Mesendoderm (in vitro differentiated cells): ENCODE data around the gene CBR1. TPM values are rescaled to one million over a fixed set of nuclear protein-coding genes. Genes with fewer than 3 reads are reported as not detected.
A peak's percentile ranks its signal among the peaks of the same experiment; 100 is the strongest.

Experiments used
- DNase-seq: peaks from one replicate; pipeline ENCODE4 v3.0.0; 2013
- H2AK5ac ChIP-seq: 2 replicates; pipeline ENCODE4 v1.6.1; 2013; ENCODE audit warnings: low read length, inconsistent platforms
- H2BK120ac ChIP-seq: 2 replicates; pipeline ENCODE4 v1.6.1; 2013; ENCODE audit warnings: low read depth, mild to moderate bottlenecking, low read length, moderate library complexity, mixed read lengths
- H2BK15ac ChIP-seq: replicated peaks from 2 replicates; pipeline ENCODE4 v1.6.1; 2013; ENCODE audit warnings: low read depth, mild to moderate bottlenecking, moderate library complexity
- H2BK5ac ChIP-seq: 2 replicates; pipeline ENCODE4 v1.6.1; 2013; ENCODE audit warnings: low read length, inconsistent platforms
- H3K18ac ChIP-seq: 2 replicates; pipeline ENCODE4 v1.6.1; 2013; ENCODE audit warnings: mild to moderate bottlenecking, low read length, mixed read lengths
- H3K23ac ChIP-seq: one replicate; pipeline ENCODE4 v1.6.1; 2013; ENCODE audit warnings: low read length
- H3K27ac ChIP-seq: 2 replicates; pipeline ENCODE4 v1.5.1; 2013; ENCODE audit warnings: low read depth, mild to moderate bottlenecking, inconsistent platforms, low read length, moderate library complexity
- H3K27me3 ChIP-seq: 2 replicates; pipeline ENCODE4 v1.6.1; 2013; ENCODE audit warnings: low read length, control low read depth, mild to moderate bottlenecking, inconsistent platforms; ENCODE audit not compliant: insufficient read depth, poor library complexity
- H3K36me3 ChIP-seq: 2 replicates; pipeline ENCODE4 v1.6.1; 2013; ENCODE audit warnings: low read length, inconsistent platforms; ENCODE audit not compliant: control insufficient read depth, insufficient read depth
- H3K4ac ChIP-seq: one replicate; pipeline ENCODE4 v1.6.1; 2013; ENCODE audit warnings: low read depth, mild to moderate bottlenecking, low read length, moderate library complexity
- H3K4me1 ChIP-seq: 2 replicates; pipeline ENCODE4 v1.6.1; 2013; ENCODE audit warnings: low read depth, low read length, inconsistent platforms; ENCODE audit not compliant: control insufficient read depth
- H3K4me2 ChIP-seq: 2 replicates; pipeline ENCODE4 v1.6.1; 2013; ENCODE audit warnings: low read length
- H3K4me3 ChIP-seq: 2 replicates; pipeline ENCODE4 v1.5.1; 2013; ENCODE audit warnings: mild to moderate bottlenecking, low read length
- H3K56ac ChIP-seq: one replicate; pipeline ENCODE4 v1.6.1; 2013; ENCODE audit warnings: low read length
- H3K79me1 ChIP-seq: 2 replicates; pipeline ENCODE4 v1.6.1; 2013; ENCODE audit warnings: low read length, inconsistent platforms
- H3K79me2 ChIP-seq: 2 replicates; pipeline ENCODE4 v1.6.1; 2013; ENCODE audit warnings: mild to moderate bottlenecking, low read length; ENCODE audit not compliant: control insufficient read depth, insufficient read depth
- H3K9ac ChIP-seq: 2 replicates; pipeline ENCODE4 v1.6.1; 2013; ENCODE audit warnings: low read length, inconsistent platforms
- H4K5ac ChIP-seq: one replicate; pipeline ENCODE4 v1.6.1; 2013; ENCODE audit warnings: low read length
- H4K8ac ChIP-seq: one replicate; pipeline ENCODE4 v1.6.1; 2013; ENCODE audit warnings: low read depth, mild to moderate bottlenecking, control low read depth, low read length, moderate library complexity
- WGBS: extraction: QIAGEN DNeasy Blood & Tissue Kit; methylation state at CpG from one replicate; pipeline ENCODE4 v1.1.7; 2013; ENCODE audit warnings: low lambda C conversion rate, missing lambda C conversion rate; ENCODE audit not compliant: insufficient coverage; ENCODE audit errors: extremely low coverage; 5-methylcytosine and 5-hydroxymethylcytosine counted together
- polyA plus RNA-seq, 2 experiments: library from polyadenylated mRNA; stranded (reverse); fragments of 200-250 nt; gene quantifications; one replicate each; pipeline ENCODE4 v1.2.3, GENCODE V29; 2013

CBR1 gene
- polyA plus RNA-seq (2013, experiment 1 of 2): 22.3 TPM
- 22.2 TPM for polyA plus RNA-seq (2013, experiment 2 of 2)

- no peak within 1 kb of the TSS for H3K23ac ChIP-seq
- peak; percentile 85 for DNase-seq
- peak within 1 kb of the TSS; percentile 61 for H3K4me3 ChIP-seq
- H3K4ac ChIP-seq: no peak within 1 kb of the TSS
- H2BK5ac ChIP-seq: no peak within 1 kb of the TSS
- no peaks in the 10 kb centered on the region for H3K27me3 ChIP-seq
- H3K18ac ChIP-seq: no peak within 1 kb of the TSS
- H2AK5ac ChIP-seq: no peak within 1 kb of the TSS
- H3K9ac ChIP-seq: peak within 1 kb of the TSS; percentile 73
- H3K4me1 ChIP-seq: no peaks in the 10 kb centered on the region
- H3K56ac ChIP-seq: peak within 1 kb of the TSS; percentile 90
- H4K8ac ChIP-seq: no peak within 1 kb of the TSS
- no peaks in the 10 kb centered on the region for H3K36me3 ChIP-seq
- no CpG with 5 or more reads among the region's 71 CpGs for WGBS
- no peak within 1 kb of the TSS for H2BK120ac ChIP-seq
- peak within 1 kb of the TSS; percentile 51 for H3K4me2 ChIP-seq
- no peak within 1 kb of the TSS for H4K5ac ChIP-seq
- H2BK15ac ChIP-seq: no peak within 1 kb of the TSS
- H3K27ac ChIP-seq: no peak within 1 kb of the TSS
- H3K79me1 ChIP-seq: no peaks in the 10 kb centered on the region
- H3K79me2 ChIP-seq: peaks cover 1% of the 10 kb centered on the region
These were observed at the start of gene CBR1 for GRCh38 chr21:36069713-36070583. Gene CBR1 (plus strand): TSS chr21:36070024. CDS start chr21:36070116, 92 bp downstream.

DNA sequence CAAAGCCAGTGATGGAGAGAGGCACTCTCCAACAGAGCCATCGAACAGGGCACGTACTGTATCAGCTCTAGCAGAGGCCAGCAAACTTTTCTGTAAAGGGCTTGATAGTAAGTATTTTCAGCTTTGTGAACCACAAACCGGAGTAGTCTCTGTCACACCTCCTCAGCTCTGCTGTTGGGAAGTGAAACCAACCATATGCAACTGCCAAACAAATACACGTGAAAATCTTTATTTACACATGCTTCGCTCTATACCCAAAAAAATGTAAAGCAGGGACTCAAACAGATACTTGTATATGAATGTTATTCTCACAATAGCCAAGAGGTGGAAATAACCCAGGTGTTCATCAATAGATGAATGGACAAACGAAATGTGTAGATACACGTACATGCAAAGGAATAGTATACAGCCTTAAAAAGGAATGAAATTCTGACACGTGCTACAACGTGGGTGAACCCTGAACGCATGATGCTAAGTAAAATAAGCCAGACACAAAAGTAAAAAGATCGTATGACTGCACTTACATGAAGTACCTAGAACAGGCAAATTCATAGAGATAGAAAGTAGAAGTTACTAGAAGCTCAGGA, 48.5 kb upstream of the CBR1 start:
- no peak for DNase-seq
- Histone ChIP-seq H2BK5ac (no peak overlapping the region), H3K9ac (no peak overlapping the region), H3K27me3 (no peaks in the 10 kb centered on the region), H4K5ac (no peak overlapping the region), H3K79me2 (no peaks in the 10 kb centered on the region), H3K79me1 (no peaks in the 10 kb centered on the region), H4K8ac (no peak overlapping the region), H3K23ac (no peak overlapping the region), H3K4ac (no peak overlapping the region), H3K4me2 (no peak overlapping the region), H3K4me1 (no peaks in the 10 kb centered on the region), H2BK15ac (no peak overlapping the region), H3K18ac (no peak overlapping the region), H3K56ac (no peak overlapping the region), H3K4me3 (no peak overlapping the region), H2BK120ac (no peak overlapping the region), H3K36me3 (no peaks in the 10 kb centered on the region), H3K27ac (no peak overlapping the region), H2AK5ac (no peak overlapping the region)
- WGBS: no CpG with 5 or more reads among the region's 11 CpGs

DNA sequence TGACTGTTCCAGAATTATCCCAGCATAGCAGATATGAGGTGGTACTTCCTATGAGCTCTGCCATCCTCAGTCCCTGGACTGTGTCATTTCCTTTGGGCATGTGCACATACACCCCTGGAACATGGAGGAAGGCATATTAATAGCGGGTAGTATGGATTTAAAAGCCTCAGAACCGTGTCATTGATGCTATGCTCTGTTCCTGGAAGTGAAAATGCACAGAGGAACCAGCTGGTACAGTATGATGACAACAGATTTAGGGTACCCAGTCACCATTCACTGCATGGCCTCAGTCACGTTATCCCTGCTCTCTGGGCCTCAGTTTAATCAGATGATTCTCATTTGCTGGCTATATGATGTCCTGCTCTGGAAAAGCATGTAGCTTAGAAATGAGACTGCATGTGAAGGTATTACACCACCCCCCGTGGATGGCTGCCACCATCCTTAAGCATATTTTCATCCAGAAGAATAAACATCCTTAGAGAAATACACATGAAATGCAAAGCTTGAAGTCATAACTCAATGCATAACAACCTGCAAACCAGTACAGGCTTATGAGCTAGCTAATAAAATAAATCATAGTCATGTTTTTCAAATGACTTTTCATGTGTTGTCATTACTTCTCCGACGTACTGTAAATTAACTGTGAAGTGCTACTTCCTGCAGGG, 47.3 kb upstream of the CBR1 start:
- Histone ChIP-seq H3K56ac (no peak overlapping the region), H3K79me1 (no peaks in the 10 kb centered on the region), H3K9ac (no peak overlapping the region), H3K36me3 (no peaks in the 10 kb centered on the region), H3K23ac (no peak overlapping the region), H3K4ac (no peak overlapping the region), H2BK120ac (no peak overlapping the region), H3K27ac (no peak overlapping the region), H3K4me1 (no peaks in the 10 kb centered on the region), H3K27me3 (no peaks in the 10 kb centered on the region), H3K18ac (no peak overlapping the region), H4K8ac (no peak overlapping the region), H2AK5ac (no peak overlapping the region), H4K5ac (no peak overlapping the region), H3K4me2 (no peak overlapping the region), H2BK5ac (no peak overlapping the region), H3K79me2 (no peaks in the 10 kb centered on the region), H2BK15ac (no peak overlapping the region), H3K4me3 (no peak overlapping the region)
- no peak for DNase-seq
- WGBS: no CpG with 5 or more reads among the region's 6 CpGs

GRCh38 chr21:36023092-36023480, 46.7 kb upstream of the CBR1 start:
- no peak overlapping the region for H3K27ac ChIP-seq
- H2BK15ac ChIP-seq: no peak overlapping the region
- no peak overlapping the region for H3K4ac ChIP-seq
- no peaks in the 10 kb centered on the region for H3K27me3 ChIP-seq
- H3K18ac ChIP-seq: no peak overlapping the region
- no peak overlapping the region for H2BK120ac ChIP-seq
- no peak overlapping the region for H3K4me2 ChIP-seq
- no peak overlapping the region for H4K8ac ChIP-seq
- H4K5ac ChIP-seq: no peak overlapping the region
- no peak for DNase-seq
- H2BK5ac ChIP-seq: no peak overlapping the region
- H3K56ac ChIP-seq: no peak overlapping the region
- no peak overlapping the region for H3K4me3 ChIP-seq
- no peaks in the 10 kb centered on the region for H3K4me1 ChIP-seq
- no peaks in the 10 kb centered on the region for H3K79me2 ChIP-seq
- no peaks in the 10 kb centered on the region for H3K36me3 ChIP-seq
- no peak overlapping the region for H3K23ac ChIP-seq
- no CpG with 5 or more reads among the region's 3 CpGs for WGBS
- H3K9ac ChIP-seq: no peak overlapping the region
- H3K79me1 ChIP-seq: no peaks in the 10 kb centered on the region
- H2AK5ac ChIP-seq: no peak overlapping the region

GRCh38 chr21:36024782-36025181, 45.0 kb upstream of the CBR1 start:
- no peak overlapping the region for H2BK15ac ChIP-seq
- H3K79me2 ChIP-seq: no peaks in the 10 kb centered on the region
- H2BK5ac ChIP-seq: no peak overlapping the region
- no peak overlapping the region for H3K23ac ChIP-seq
- H4K8ac ChIP-seq: no peak overlapping the region
- no peak overlapping the region for H3K18ac ChIP-seq
- H3K4ac ChIP-seq: no peak overlapping the region
- no peak overlapping the region for H3K4me2 ChIP-seq
- H3K27ac ChIP-seq: no peak overlapping the region
- H4K5ac ChIP-seq: no peak overlapping the region
- no peak overlapping the region for H2AK5ac ChIP-seq
- WGBS: no CpG with 5 or more reads among the region's 8 CpGs
- H3K56ac ChIP-seq: no peak overlapping the region
- H3K9ac ChIP-seq: no peak overlapping the region
- H3K27me3 ChIP-seq: no peaks in the 10 kb centered on the region
- no peaks in the 10 kb centered on the region for H3K4me1 ChIP-seq
- H3K4me3 ChIP-seq: no peak overlapping the region
- H2BK120ac ChIP-seq: no peak overlapping the region
- no peak for DNase-seq
- H3K36me3 ChIP-seq: no peaks in the 10 kb centered on the region
- H3K79me1 ChIP-seq: no peaks in the 10 kb centered on the region
